NCI-H526 (cell line): Measurements from ENCODE around the gene MSANTD1.

Experiments used
- DNase-seq, 2 experiments: peaks; one replicate each; lab custom pipeline; 2025; lab: John Stamatoyannopoulos, UW

Gene MSANTD1

DNA sequence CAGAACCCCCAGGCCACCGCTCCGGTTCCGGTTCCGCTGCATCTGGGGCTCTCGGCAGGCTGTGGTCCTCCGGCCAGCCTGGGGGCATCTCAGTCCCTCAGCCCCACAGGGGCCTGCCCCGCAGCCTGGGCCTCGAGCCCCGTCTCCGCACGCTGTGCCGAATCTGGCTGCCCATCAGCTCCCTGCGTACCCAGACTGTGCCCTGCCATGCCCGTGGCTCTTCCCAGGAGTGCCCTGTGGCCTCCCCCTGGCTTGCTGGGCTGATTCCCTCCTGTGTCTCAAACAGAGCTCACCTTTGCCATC, 830 bp upstream of the MSANTD1 start:
- no peak for DNase-seq

DNA sequence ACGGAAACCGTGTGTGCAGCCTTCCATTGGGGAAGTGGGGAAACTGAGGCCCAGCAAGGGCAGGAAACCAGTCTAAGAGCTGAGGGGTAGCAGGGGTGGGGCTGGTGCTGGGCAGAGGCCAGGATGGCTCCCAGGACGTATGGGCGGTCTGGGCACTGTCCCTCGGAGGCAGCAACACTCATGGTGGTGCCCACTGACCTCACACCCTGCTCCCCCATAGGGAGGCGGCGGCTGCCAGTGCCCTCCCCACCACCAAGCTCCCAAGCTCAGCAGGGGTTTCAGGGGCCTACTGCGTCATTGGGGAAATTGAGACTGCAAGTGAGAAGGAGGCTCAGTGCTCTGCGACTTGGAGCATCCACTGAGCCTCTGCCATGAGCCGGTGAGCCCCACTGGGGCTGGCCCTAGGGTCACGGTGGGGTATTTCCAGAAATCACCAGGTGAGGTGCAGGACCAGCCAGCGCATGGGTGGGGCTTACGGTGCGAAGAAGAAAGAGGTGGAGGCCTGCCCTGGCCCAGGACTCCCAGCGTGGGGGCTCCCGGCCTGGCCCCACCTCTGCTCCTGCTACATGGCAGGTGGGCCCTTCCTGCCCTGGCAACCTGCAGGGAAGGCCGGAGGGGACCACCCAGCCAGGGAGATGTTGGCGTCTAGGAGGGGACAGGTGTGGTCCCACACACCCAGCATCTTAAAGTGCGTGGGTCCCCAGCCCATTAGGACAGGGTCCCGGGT, 915 bp downstream of the MSANTD1 start:
- no peak for DNase-seq

DNA sequence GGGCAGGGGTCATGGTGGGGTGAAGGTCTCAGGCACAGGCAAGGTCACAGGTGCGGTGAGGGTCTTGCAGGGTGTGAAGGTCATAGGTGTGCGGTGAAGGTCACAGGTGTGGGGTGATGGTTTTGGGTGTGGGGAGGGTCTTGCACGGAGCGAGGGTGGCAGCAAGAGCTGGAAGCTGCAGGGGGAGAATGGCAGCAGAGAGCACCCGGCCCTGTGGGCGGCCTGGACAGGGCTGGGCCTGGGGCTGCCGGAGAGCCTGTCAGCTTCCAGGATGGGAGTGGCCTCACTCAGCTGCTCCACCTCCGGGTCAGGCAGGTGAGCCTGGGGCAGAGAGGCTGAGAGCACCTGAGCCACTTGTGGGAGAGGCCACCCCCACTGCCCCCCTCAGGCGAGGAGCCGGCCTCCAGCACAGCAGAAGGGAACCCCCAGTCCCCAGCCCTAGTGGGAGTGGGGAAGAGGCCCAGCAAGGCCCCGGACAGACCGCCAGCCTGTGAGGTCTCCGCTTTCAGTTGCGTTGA, 1.5 kb downstream of the MSANTD1 start:
- DNase-seq, result peak in 1 of 2 experiments; percentile 69

DNA sequence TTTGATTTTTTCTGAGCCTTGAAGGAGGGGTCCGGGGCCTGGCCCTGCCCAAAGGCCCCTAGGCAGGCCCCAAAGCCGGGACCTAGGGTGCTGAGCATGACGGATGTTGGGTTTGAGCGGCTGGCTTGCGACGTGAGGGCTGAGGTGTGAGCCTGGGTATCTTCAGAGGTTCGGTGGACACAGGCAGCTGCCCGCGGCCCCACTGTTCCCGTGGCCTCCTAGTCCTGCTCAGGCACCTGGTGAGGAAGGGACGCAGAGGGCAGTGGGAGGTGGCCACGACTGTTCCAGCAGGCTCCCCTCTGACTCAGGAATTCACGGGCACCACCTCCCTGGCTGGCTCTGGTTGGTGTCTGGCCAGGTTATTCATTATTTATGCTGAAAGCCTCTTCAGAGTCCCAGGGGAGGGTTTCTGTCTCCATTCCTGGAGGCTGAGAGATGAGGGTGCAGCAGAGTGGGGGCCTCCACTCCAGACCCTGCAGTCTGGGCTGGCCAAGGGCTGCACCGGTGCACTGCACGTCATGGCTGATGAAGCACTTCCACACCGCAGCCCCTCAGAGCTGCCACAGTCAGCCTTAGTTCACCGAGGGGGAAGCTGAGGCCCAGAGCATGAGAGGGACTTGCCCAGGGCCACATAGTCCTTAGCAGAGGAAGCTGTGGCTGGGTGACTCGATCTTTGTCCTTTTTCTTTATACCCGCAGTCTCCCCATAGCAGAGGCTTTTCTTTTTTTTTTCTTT, 2.2 kb downstream of the MSANTD1 start:
- peak in 1 of 2 experiments; percentile 49 for DNase-seq

DNA sequence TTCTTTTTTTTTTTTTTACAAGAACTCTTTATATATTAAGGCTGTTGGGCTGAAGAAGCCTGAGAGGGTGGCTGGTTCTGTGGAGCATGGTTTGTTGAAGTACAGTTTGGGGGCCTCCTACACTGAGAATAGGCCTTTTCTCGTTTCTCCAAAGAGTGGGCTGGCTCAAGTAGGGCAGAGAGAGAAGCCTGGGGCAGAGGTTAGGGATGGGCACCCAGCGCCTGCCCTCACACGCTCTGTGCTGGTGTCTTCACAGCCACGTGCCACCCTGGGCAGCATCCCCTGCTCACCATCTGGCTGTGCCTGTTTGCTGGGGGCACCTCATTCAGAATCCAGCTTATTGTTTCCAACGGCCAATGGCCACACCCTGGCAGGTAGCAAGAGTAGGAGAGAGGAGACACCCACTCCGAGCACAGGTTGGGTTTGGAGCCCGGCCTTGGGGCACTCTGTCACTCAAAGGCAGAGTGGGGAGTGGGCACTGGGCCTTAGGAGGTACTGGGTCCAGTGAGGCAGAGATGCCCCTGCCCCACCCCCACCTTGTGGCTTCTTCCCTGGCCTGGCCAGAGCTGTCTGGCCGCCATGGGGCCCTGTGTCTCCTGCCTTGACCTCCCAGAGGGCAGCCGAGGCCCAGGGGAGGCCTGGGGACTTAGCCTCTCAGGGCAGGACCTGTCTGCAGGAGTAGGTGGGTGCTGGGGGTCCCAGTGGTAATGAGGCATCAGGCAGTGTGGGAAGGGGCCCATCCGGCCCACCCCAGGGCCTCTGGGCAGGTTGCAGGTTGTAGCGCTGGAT, 2.9 kb downstream of the MSANTD1 start:
- DNase-seq, result no peak

DNA sequence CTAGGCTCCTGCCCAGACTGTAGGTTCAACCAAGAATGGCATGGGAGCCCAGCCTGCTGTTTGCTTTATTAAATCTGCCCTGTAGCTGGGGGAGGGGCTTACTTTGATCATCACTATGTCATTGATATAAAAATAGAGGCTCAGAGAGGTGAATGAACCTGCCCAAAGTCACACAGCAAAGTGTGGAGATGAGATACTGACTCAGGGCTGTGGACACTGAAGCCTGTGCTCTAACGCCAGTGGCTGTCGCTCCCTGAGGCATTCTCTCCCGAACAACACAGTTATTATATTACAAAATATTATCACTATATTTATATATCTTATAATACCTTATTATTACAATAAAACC, 3.5 kb downstream of the MSANTD1 start:
- DNase-seq, result no peak

DNA sequence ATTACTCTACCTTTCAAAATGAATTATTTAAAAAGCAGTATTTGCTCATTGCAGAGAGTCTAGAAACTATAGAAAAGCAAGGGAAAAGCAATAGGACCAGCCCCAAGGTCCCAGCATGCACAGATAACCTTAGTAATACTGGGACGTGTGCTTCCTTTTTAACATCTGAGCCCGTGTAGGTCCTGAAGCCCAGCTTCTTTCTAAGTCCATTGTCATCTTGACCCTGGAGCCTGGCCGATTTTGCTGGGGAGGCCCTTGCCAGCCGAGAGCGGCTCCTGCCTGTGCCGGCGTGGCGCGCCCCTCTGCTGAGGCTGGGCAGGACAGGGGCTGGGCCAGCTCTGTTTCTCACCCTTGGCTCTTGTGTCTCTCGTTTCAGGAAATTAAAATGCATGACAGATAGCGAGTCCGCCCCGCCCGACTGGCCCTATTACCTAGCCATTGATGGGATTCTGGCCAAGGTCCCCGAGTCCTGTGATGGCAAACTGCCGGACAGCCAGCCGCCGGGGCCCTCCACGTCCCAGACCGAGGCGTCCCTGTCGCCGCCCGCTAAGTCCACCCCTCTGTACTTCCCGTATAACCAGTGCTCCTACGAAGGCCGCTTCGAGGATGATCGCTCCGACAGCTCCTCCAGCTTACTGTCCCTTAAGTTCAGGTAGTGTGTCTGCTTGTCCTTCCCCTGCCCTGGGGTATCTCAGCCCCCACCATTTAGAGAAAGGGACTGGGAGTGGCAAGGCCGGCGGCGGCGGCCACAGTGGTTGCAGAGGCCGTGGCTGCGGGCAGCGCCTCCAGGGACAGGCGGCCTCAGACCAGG, 4.1 kb downstream of the MSANTD1 start:
- no peak for DNase-seq

DNA sequence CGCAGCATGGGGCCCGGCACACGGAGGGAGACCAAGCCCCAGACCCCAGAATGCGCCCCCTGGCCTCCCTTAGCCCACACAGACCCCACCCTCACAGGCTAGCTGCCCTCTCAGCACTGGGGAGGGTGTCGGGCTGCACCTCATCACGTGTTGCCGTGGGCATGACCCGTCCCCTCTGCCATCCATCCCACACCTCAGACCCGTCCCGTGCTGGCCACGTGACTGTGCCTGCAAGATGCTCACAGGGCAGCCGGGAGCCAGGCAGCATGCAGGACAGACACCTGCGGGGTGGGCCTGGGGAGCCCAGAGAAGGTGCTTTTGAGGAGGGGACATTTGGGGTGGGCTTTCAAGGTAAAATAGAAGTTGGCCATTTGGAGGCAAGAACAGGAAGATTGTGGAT, 4.8 kb downstream of the MSANTD1 start:
- DNase-seq, result no peak

DNA sequence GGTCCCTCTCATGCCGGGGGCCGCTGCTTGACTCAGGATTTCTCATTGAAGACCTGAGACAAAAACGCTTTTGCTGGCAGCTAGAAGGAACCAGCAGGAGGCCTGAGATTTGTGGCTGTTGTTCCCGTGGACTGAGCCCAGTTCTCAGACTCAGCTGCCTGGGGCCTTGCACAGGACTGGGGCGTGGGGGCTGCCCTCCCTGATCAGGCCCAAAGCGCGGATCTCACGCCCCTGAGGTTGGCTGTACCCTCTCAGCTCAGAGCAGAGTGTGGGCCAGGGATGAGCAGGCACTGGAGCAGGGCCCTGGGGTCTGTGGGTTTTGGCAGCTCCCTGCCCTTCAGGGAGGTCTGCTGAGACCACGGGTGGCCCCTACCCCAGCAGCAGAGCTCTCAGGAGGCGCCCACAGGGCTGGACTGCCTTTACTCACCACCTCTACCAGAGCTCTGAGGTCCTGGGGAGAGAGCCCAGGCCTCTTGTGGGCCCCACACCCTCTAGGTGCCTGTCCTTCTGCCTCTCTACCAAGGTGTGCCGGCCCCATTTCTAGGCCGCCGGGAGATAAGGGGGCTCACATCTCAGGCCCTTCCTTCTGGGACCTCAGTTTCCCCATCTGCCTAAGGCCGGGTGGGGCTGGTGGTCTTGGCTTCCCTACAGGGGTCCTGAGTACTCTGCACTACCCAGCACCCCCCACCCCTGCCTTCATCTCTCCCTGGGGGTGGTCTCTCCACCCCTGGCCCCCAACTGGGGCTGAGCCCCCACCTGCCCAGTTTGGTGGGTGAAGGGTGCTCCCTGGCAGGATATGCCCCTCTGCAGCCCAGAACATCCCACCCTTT, 5.6 kb downstream of the MSANTD1 start:
- DNase-seq, result no peak

DNA sequence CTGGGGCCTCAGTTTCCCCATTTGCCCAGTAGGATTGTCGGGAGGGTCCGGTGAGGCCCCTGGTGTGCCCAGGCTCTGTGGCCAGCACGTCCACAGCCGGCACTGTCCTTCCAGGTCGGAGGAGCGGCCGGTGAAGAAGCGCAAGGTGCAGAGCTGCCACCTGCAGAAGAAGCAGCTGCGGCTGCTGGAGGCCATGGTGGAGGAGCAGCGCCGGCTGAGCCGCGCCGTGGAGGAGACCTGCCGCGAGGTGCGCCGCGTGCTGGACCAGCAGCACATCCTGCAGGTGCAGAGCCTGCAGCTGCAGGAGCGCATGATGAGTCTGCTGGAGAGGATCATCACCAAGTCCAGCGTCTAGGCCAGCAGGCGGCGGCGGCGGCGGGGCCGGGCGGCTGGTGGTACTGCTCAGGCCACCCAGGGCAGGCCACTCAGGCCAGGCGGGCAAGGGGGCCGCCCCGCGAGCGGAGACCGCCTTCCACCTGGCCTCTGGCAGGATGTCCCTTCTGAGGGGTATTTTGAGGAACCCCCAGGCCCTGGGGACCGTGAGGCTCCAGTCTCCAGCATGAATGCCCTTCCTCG, 6.7 kb downstream of the MSANTD1 start:
- DNase-seq, result no peak

DNA sequence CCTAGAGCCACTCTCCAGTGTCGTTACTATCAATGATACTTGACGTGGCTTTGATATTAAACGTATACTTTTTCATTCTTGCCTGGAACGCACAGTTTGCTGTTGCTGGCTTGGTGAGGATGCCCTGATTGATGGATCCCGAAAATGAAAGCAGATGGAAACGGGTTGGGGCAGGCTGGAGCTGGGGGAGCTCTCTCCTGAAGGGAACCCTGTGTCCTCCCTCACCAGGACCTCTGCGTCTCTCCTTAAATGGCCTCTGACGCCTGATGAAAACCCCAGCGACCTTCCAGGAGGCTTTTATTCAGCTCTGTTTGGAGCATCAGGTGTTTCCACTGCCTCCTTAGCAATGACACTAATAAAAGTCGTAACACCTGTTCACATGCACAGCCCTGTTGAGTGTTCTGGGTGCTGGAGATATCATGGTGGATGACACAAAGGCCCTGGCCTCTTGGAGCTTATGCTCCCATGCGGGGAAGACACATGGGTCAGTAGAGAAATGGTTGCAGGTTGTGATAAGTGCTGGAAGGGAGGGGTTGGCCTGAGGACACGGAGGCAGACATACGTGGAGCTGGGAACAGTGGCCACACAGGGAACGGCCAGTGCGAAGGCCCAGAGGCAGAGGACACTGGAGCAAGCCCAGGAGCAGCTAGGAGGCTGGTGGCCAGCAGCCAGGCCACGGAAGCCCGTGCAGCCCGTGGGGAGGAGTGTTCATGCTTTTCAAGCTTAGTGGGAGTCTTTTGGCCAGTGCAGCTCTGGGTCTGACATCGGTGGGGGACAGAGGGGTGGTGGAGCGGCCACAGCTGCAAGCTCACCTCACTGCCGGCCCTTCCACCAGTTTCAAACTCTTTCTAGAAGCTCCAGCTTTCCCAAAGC, 7.5 kb downstream of the MSANTD1 start:
- no peak for DNase-seq

DNA sequence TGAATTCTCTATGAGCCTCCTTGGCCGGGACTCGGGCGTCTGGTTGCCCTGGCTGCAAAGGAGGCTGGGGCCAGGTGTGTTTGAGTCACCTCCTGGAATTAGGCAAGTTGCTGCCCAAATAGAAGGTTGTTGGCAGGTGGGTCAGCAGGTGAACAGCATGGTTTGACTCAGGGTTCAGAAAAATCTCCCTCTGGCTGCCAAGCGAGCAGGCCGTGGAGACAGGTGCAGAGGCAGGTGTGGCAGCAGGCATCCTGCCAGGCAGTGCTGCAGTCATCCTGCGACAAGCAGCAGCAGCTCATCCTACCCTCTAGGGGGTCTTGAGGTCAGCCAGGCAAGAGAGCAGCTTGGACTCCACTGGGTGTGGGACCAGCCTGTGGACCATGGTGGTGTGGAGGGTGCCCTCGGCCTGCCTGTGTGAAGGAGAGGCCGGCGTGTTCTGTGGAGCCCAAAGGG, 8.2 kb downstream of the MSANTD1 start:
- DNase-seq, result peak in 1 of 2 experiments; percentile 64

DNA sequence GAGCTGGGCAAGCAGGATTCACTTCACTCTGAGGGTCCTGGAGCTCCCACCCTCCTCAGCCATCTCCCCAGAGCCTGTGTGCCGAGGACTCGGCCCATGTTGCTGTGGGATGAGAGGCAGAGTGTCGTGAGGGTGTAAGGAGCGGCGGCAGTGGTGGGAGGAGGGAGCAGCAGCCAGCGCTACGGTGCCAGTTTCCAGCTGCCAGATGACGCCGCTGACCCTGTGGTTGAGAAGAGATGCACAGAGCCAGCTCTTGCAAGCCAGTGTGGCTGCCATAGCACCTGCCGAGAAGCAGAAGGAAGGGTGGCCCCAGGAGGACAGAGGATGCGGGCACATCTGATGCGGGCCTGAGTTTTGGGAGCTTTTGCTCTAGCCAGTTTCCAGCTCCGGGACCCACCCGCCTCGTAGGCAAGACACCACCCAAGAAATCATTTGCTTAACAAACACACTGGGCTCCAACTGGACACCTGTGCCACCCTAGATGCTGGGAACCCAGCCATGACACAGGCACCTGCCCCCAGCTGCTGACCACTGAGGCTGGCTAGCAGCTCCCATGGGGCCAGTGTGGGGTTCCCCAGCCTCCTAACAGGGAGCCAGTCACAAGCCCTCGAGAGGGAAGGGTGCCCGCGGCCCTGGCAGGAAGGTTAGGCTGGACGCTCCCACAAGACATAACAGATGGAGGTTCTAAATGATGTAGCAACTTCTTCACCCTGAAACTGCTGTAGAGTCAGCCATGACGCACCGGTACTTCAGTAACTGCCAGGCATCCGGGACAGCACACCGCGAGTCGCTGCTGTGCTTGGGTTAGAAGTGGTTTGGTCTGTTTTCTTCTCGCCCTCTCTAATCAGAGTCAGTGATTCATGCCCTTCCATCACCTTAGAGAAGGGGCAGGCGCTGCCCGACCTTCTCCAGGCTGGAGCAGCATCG, 8.9 kb downstream of the MSANTD1 start:
- DNase-seq, result peak; percentile 45 to 86

DNA sequence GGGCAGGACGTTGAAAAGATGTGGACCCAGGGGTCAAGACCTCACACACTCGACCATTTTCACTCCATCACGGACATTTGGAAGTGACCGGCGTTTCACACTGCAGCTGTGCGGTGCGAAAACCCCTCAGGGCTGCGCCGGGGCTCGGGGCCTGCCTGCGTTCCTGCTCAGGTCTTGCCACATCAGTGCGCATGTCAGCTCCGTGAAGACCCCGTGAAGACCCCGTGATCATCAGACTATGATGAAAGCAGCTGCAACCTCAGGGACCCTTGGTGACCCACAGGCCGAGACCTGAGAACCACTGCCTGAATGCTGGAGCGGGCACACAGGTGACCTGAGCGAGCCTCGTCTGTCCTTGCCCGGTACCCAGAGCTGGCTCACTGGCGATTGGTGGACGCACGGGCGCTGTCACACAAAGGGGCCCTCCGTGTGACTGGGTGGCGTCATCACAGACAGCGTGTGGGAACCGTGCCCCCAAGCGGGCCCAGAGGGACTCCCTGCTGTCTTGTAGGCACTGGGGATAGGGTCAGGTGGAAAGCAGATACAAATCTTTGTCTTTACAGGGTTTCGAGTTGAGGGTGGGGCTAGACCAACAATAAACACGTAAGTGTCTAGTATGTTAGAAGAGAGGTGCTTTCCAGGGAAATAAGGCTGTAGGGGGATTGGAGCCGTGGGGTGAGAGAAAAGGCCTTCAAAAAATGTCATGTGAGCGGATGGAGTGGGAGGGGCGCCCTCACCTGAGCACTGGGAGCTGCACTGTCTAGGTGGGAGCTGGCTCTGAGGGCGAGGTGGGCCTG, 12.7 kb downstream of the MSANTD1 start:
- no peak for DNase-seq

DNA sequence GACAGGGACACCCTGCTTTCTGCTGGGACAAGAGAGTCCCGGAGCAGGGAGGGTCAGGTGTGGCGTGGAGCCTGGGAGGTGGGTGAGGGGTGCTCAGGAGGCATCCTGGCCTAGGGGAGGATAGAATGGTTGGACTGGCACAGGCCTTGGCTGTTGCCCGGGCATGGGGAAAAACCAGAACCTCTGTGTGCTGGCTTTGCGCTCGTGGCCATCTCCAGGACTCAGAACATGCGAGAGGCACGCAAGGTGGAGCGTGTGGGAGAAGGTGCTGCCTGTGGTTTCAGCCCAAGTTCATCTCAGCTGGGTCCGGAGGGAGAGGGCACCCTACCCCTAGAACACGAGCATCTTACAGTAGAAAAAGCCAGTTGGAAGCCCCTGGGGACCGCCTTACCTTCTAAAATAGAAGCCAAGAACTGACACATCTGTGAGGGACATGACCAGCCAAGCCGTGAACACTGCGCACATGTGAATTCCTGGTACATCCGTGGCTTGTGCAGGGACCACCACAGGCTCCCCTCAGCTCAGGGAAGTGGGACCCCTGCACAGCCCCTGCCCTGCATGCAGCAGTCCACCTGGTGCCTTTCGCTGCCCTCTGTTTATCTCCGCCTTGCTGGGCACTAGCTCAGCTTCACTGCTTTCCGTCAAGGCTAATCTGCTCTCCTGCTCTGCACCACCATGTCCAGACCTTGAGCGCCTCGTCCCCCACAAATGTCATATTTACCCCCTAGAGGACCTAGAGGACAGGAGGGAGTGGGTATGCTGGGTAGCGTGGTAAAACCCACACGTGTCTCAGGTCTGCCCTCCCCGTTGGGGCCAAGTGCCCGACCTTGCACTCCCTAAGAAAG, 13.5 kb downstream of the MSANTD1 start:
- no peak for DNase-seq

DNA sequence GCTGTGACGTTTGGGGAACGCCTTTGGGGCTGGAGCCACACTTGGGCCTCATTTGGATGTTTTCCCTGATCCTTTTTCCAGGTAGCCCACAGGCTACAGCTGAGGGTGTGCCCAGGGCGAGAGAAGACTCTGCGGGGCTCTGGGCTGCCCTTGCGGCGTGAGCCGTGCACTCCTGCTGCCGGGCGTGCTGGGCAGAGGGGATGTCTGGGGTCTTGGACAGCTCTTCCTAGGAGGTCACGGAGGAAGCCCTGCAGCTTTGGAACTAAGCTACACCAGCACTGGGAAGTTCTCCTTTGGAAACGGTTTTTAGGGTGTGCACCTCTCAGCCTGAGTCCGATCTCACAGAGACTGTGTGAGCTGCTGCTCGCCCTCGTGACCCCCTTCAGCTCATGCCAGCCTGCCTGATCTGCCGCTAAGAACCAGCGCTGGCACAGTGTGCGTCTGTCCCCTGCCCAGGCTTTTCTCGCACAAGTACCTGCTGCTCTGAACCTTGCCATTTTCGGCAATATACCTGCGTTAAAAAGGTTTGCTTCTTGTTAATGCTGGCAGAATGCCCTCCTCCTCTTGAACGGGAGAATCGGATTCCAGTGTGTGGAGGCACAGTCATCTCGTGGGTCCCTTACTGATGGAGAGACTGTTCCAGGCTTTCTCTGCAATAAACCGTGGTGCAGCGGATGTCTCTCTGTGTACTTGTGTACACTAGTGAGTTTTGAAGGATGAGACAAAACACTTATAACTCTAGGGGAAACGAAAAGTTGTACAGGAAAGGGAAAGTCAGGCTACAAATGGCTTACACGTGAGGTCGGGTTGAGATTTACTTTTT, 14.3 kb downstream of the MSANTD1 start:
- DNase-seq, result no peak
